ENCODE results near the gene NAV3. TPM values are rescaled to one million over a fixed set of nuclear protein-coding genes. Genes with fewer than 3 reads are reported as not detected.

NAV3 gene
- total RNA-seq, 2 donors from 2014 or later, result 3.9 to 6.9 TPM

GRCh38 chr12:78018171-78018910, 187.6 kb downstream of the NAV3 start:
- ATAC-seq (no peak), DNase-seq (peak; percentile 23)
- intact Hi-C loops (cut with DNase I), result no loop called here

- DNase-seq (no peak), ATAC-seq (no peak)
- intact Hi-C loops (cut with DNase I), result no loop called here
These were observed 188.2 kb downstream of the NAV3 start for GRCh38 chr12:78018939-78019338.

- no peak for ATAC-seq
- DNase-seq, result no peak
- intact Hi-C loops (cut with DNase I), result no loop called here
These were observed 197.7 kb downstream of the NAV3 start for GRCh38 chr12:78028426-78028825.

GRCh38 chr12:78034025-78034424, 203.3 kb downstream of the NAV3 start:
- DNase-seq (no peak), ATAC-seq (peak in 1 of 2 donors; percentile 58)
- intact Hi-C loops (cut with DNase I), result no loop called here

GRCh38 chr12:78035901-78036606, 205.4 kb downstream of the NAV3 start:
- DNase-seq (no peak), ATAC-seq (peak in 1 of 2 donors; percentile 39)
- intact Hi-C loops (cut with DNase I), result no loop called here

- DNase-seq (no peak), ATAC-seq (no peak)
- intact Hi-C loops (cut with DNase I), result no loop called here
These were observed 206.2 kb downstream of the NAV3 start for GRCh38 chr12:78036874-78037273.

- ATAC-seq (no peak), DNase-seq (no peak)
- intact Hi-C loops (cut with DNase I), result no loop called here
These were observed 207.0 kb downstream of the NAV3 start for GRCh38 chr12:78037707-78038106.

- no peak for DNase-seq
- intact Hi-C loops (cut with DNase I), result no loop called here
- no peak for ATAC-seq
These were observed 207.8 kb downstream of the NAV3 start for GRCh38 chr12:78038541-78038940.

GRCh38 chr12:78038986-78039385, 208.3 kb downstream of the NAV3 start:
- no peak for ATAC-seq
- intact Hi-C loops (cut with DNase I), result no loop called here
- no peak for DNase-seq

GRCh38 chr12:78040111-78040510, 209.4 kb downstream of the NAV3 start:
- intact Hi-C loops (cut with DNase I), result no loop called here

GRCh38 chr12:78050790-78051189, 220.1 kb downstream of the NAV3 start:
- DNase-seq (no peak), ATAC-seq (no peak)
- intact Hi-C loops (cut with DNase I), result no loop called here

More at GRCh38 chr12:78040111-78040510, 209.4 kb downstream of the NAV3 start:
- DNase-seq (no peak), ATAC-seq (no peak)

GRCh38 chr12:78055545-78055944, 224.9 kb downstream of the NAV3 start:
- no peak for ATAC-seq

GRCh38 chr12:78057075-78057474, 226.4 kb downstream of the NAV3 start:
- ATAC-seq, result no peak
- intact Hi-C loops (cut with DNase I), result no loop called here
- no peak for DNase-seq

More at GRCh38 chr12:78055545-78055944, 224.9 kb downstream of the NAV3 start:
- intact Hi-C loops (cut with DNase I), result no loop called here
- DNase-seq, result no peak

GRCh38 chr12:78060186-78060585, 229.5 kb downstream of the NAV3 start:
- intact Hi-C loops (cut with DNase I), result no loop called here
- DNase-seq (no peak), ATAC-seq (no peak)

- ATAC-seq (no peak), DNase-seq (peak; percentile 32)
- intact Hi-C loops (cut with DNase I), result no loop called here
These were observed 232.1 kb downstream of the NAV3 start for GRCh38 chr12:78062786-78063185.

- DNase-seq (no peak), ATAC-seq (no peak)
- intact Hi-C loops (cut with DNase I), result no loop called here
These were observed 251.1 kb downstream of the NAV3 start for GRCh38 chr12:78081590-78082314.

- intact Hi-C loops (cut with DNase I), result no loop called here
- ATAC-seq (no peak), DNase-seq (no peak)
These were observed 255.0 kb downstream of the NAV3 start for GRCh38 chr12:78085542-78086182.

GRCh38 chr12:78086553-78087362, 256.1 kb downstream of the NAV3 start:
- intact Hi-C loops (cut with DNase I), result no loop called here
- no peak for ATAC-seq
- DNase-seq, result no peak

GRCh38 chr12:78087363-78087675, 256.6 kb downstream of the NAV3 start:
- DNase-seq, result no peak
- intact Hi-C loops (cut with DNase I), result no loop called here
- no peak for ATAC-seq

Measured in left cardiac atrium (tissue), 4 donors.